ENCODE data around the gene TSHZ2.

DNA sequence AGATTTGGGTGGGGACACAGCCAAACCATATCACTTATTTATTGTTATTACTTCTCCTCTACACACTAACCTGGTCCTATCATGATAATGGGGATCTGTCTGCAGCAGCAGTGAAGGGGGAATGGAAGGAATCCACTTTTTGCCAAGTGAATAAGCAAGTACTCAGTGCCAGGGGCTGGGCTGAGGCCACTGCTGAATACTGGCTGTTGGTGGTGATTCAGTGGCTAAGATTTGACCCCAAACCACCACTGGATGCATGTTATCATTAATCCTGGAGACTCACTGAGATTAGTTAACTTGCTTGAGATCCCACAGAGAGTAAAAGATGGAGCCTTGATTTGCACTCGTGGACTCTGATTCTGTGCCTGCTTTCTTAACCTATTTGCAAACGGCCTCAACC lies 127.7 kb downstream of the TSHZ2 start:
- no peak for TF ChIP-seq POLR2A (IDR thresholded peaks at IDR 0.05)
- TF ChIP-seq CTCF (IDR thresholded peaks at IDR 0.05), result no peak
